GM12878 (cell line): ENCODE data around the gene DMD. TPM values are rescaled to one million over a fixed set of nuclear protein-coding genes. Genes with fewer than 3 reads are reported as not detected.

Experiments
- ATAC-seq: fragments of 200-7000 bp; cut with Tn5 transposase; 3 replicates; pipeline ENCODE4 v1.9.1; 2020; ENCODE audit warnings: mild to moderate bottlenecking, moderate library complexity
- BruUV-seq: library from RNA; stranded (reverse); fragments of 400-500 nt; replicated peaks from 2 replicates; lab custom pipeline; 2021; lab: Mats Ljungman, UMichigan
- CTCF ChIA-PET: fragments of 300-600 bp; sonication (Branson Sonifier 250); formaldehyde crosslinking; extraction: SDS; loops from one replicate; lab custom pipeline; 2021; ENCODE audit warnings: inconsistent platforms; lab: Yijun Ruan, JAX
- POLR2A ChIA-PET: fragments of 350-600 bp; formaldehyde crosslinking; extraction: SDS; loops from one replicate; lab custom pipeline; 2021; ENCODE audit warnings: inconsistent platforms; lab: Charles Lee
- RAD21 ChIA-PET: fragments of 300-600 bp; sonication (Branson Sonifier 250); formaldehyde crosslinking; loops from one replicate; lab custom pipeline; 2023; ENCODE audit warnings: antibody characterized with exemption; ENCODE audit not compliant: unreplicated experiment; lab: Charles Lee
- SMC1A ChIA-PET: fragments of 300-600 bp; sonication (Branson Sonifier 250); formaldehyde crosslinking; loops from one replicate; lab custom pipeline; 2023; ENCODE audit not compliant: unreplicated experiment, uncharacterized antibody; lab: Charles Lee
- DNase-seq: peaks from one replicate; pipeline ENCODE4 v3.0.0-alpha.2; 2011; ENCODE audit warnings: low read depth, low spot score
- FAIRE-seq: peaks from 3 replicates; lab custom pipeline; 2011; peaks lifted over from hg19 to GRCh38; lab: Jason Lieb, UNC
- H2AFZ ChIP-seq: 2 replicates; pipeline ENCODE4 v1.6.0; 2011; ENCODE audit warnings: low read depth, low read length, control low read depth; ENCODE audit not compliant: control insufficient read depth
- H3K27ac ChIP-seq: 2 replicates; pipeline ENCODE4 v1.5.1; 2011; ENCODE audit warnings: control low read depth; ENCODE audit not compliant: control insufficient read depth, insufficient read depth
- H3K27me3 ChIP-seq, 2 experiments: replicated peaks in 1 of 2; 2 replicates each; pipeline versions ENCODE4 v1.6.0 to v1.6.1; 2011; ENCODE audit warnings: low read length in 1 of 2; ENCODE audit not compliant: control insufficient read depth in 2 of 2, insufficient read depth in 2 of 2
- H3K36me3 ChIP-seq, 2 experiments: 2 replicates each; pipeline ENCODE4 v1.5.1; 2011; ENCODE audit warnings: low read length in 1 of 2; ENCODE audit not compliant: control insufficient read depth in 2 of 2, insufficient read depth in 2 of 2
- H3K4me1 ChIP-seq: 2 replicates; pipeline ENCODE4 v1.6.1; 2011; ENCODE audit warnings: mild to moderate bottlenecking, low read length, moderate library complexity, mixed read lengths; ENCODE audit not compliant: control insufficient read depth, insufficient read depth
- H3K4me2 ChIP-seq: 2 replicates; pipeline ENCODE4 v1.6.0; 2011; ENCODE audit warnings: control low read depth; ENCODE audit not compliant: control insufficient read depth, insufficient read depth
- H3K4me3 ChIP-seq: fragments of 200-600 bp; sonication (generic); 2 replicates; pipeline ENCODE4 v1.5.1; 2016
- H3K79me2 ChIP-seq: 2 replicates; pipeline ENCODE4 v1.6.0; 2011; ENCODE audit warnings: low read length; ENCODE audit not compliant: control insufficient read depth, insufficient read depth
- H3K9ac ChIP-seq: 2 replicates; pipeline ENCODE4 v1.8.0; 2011; ENCODE audit warnings: low read length, control low read depth, mixed read lengths; ENCODE audit not compliant: control insufficient read depth, insufficient read depth
- H3K9me3 ChIP-seq: replicated peaks from 3 replicates; pipeline ENCODE4 v1.5.1; 2011; ENCODE audit warnings: mild to moderate bottlenecking, low read length; ENCODE audit not compliant: control insufficient read depth, insufficient read depth
- H4K20me1 ChIP-seq: 2 replicates; pipeline ENCODE4 v1.6.0; 2011; ENCODE audit not compliant: control insufficient read depth, insufficient read depth
- BMI1 ChIP-seq: fragments of 450-650 bp; IDR thresholded peaks from 2 replicates; pipeline ENCODE4 v1.6.1; 2016; ENCODE audit warnings: mild to moderate bottlenecking, moderate library complexity, borderline replicate concordance
- EZH2 ChIP-seq: IDR thresholded peaks from 2 replicates; pipeline ENCODE4 v1.6.1; 2012; ENCODE audit warnings: low read depth, mild to moderate bottlenecking, control low read depth, inconsistent platforms, low read length, borderline replicate concordance; ENCODE audit not compliant: control insufficient read depth
- KAT2A ChIP-seq: conservative IDR thresholded peaks from 2 replicates; pipeline ENCODE4 v1.6.1; 2011; ENCODE audit warnings: low read depth, low read length; ENCODE audit not compliant: control insufficient read depth
- MEF2B ChIP-seq: fragments of 450-650 bp; IDR thresholded peaks from 2 replicates; pipeline ENCODE4 v1.6.1; 2018; ENCODE audit warnings: mild to moderate bottlenecking, moderate library complexity; ENCODE audit not compliant: partially characterized antibody, poor library complexity, severe bottlenecking
- PML ChIP-seq: IDR thresholded peaks from 2 replicates; pipeline ENCODE4 v1.6.1; 2012; ENCODE audit warnings: low read length, inconsistent platforms
- RB1 ChIP-seq: fragments of 450-650 bp; formaldehyde crosslinking; IDR thresholded peaks from 2 replicates; pipeline ENCODE4 v1.6.1; 2017; ENCODE audit warnings: mild to moderate bottlenecking, borderline replicate concordance
- RELA ChIP-seq: fragments of 450-650 bp; IDR thresholded peaks from 2 replicates; pipeline ENCODE4 v1.8.0; 2014; ENCODE audit warnings: borderline replicate concordance; ENCODE audit not compliant: partially characterized antibody
- SRF ChIP-seq, 2 experiments: IDR thresholded peaks; 2 replicates each; pipeline ENCODE4 v1.6.1; 2011; ENCODE audit warnings: low read depth in 2 of 2, low read length in 2 of 2, mild to moderate bottlenecking in 1 of 2, moderate library complexity in 1 of 2
- YBX1 ChIP-seq: fragments of 450-650 bp; IDR thresholded peaks from 2 replicates; pipeline ENCODE4 v1.6.1; 2016; ENCODE audit warnings: antibody characterized with exemption
- ZNF207 ChIP-seq: fragments of 450-650 bp; IDR thresholded peaks from 2 replicates; pipeline ENCODE4 v1.6.1; 2014; ENCODE audit warnings: antibody characterized with exemption, mild to moderate bottlenecking, borderline replicate concordance
- ZNF217 ChIP-seq: fragments of 450-650 bp; IDR thresholded peaks from 2 replicates; pipeline ENCODE4 v1.6.1; 2017; ENCODE audit warnings: antibody characterized with exemption, mild to moderate bottlenecking
- WGBS: methylation state at CpG from one replicate; pipeline ENCODE4 v1.1.6; 2016; ENCODE audit warnings: low lambda C conversion rate; ENCODE audit not compliant: insufficient replicate concordance, insufficient coverage; ENCODE audit errors: missing lambda C conversion rate; 5-methylcytosine and 5-hydroxymethylcytosine counted together
- in situ Hi-C: fragments of 300-500 bp; cut with MboI; formaldehyde crosslinking; loops from 9 replicates; pipeline ENCODE4 v1.14.3; 2018; ENCODE audit warnings: mixed read lengths
- intact Hi-C: fragments of 100-400 bp; cut with micrococcal nuclease; formaldehyde crosslinking; loops from one replicate; pipeline ENCODE4 v1.14.2; 2022; ENCODE audit not compliant: unreplicated experiment
- polyA plus RNA-seq, 11 experiments: library from polyadenylated mRNA; depleted of rRNA in 4 of 11; unstranded in 6 of 11; stranded (reverse) in 5 of 11; fragments of >200 nt; fragmentation: Nextera tagmentation in 4 of 11; fragmentation: Illumina TruSeq in 1 of 11; extraction: Ambion mirVana in 4 of 11; extraction: Trizol in 1 of 11; gene quantifications; 1 replicate in 1 of 11; 2 replicates in 10 of 11; pipeline versions ENCODE4 v1.2.1 to v1.2.3, GENCODE V29; 2011 to 2016; ENCODE audit warnings: inconsistent platforms in 2 of 11, missing spikeins in 2 of 11, low read depth in 1 of 11
- total RNA-seq, 4 experiments: library from RNA; depleted of rRNA in 3 of 4; stranded (reverse); fragments of >200 nt in 3 of 4; fragmentation: Illumina TruSeq in 1 of 4; extraction: Trizol in 1 of 4; gene quantifications; 2 replicates each; pipeline versions ENCODE4 v1.2.1 to v1.2.3, GENCODE V29; 2013 to 2021
- TF ChIP-seq, protein P1 (sequence below): fragments of 450-650 bp; IDR thresholded peaks from 2 replicates; pipeline ENCODE4 v1.6.1; 2018; ENCODE audit warnings: borderline replicate concordance, mild to moderate bottlenecking; ENCODE audit not compliant: partially characterized antibody
- TF ChIP-seq, protein P2 (sequence below): IDR thresholded peaks from 2 replicates; pipeline ENCODE4 v1.6.1; 2012; ENCODE audit warnings: low read length, inconsistent platforms

Gene DMD
- total and polyA plus RNA-seq, 10 of the 15 experiments (the other 5 are each of a cell fraction or from before 2014, with no cell fraction given), result 1.4 to 24.3 (median 4.3) TPM

DNA sequence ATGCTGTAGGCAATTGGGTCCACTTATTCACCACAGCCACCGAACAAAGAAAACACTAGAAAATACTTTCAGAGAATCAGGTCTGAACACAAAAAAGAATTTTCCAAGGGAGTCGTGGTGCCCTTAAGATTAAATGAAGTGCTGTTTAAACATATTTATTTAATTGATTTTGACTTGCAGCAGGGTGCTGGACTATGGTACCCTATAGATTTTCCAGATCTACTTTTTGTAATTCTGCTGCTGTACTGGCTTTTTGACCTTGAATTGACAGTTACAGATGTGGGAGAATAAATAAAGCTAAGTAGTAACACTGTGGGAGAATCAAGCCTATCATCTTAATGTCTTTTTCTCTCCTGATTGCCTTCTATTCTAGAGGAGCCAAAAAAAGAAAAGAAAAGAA is 1404.2 kb downstream of the DMD start:
- no peaks in the 10 kb centered on the region for H3K27me3 ChIP-seq
- no peaks in the 10 kb centered on the region for H3K79me2 ChIP-seq
- in situ Hi-C loops, result no loop called here
- no peaks in the 10 kb centered on the region for H3K36me3 ChIP-seq
- H2AFZ ChIP-seq, result no peak overlapping the region
- ATAC-seq (no peak), FAIRE-seq (no peak), DNase-seq (no peak)
- H3K9me3 ChIP-seq, result no peaks in the 10 kb centered on the region
- H3K4me2 ChIP-seq, result no peak overlapping the region
- H3K4me3 ChIP-seq, result no peak overlapping the region
- ChIA-PET CTCF (interaction anchor here (1.0 kb wide), 1 partner anchor 35 kb away, joined by 3 read pairs; no protein-coding TSS in a partner anchor), SMC1A (no interaction called here), RAD21 (no interaction called here), POLR2A (no interaction called here)
- intact Hi-C loops, result no loop called here
- BruUV-seq, result no TSS peak
- 5% methylated on average over 2 of the region's 2 CpGs for WGBS
- H3K4me1 ChIP-seq, result no peaks in the 10 kb centered on the region
- TF ChIP-seq MEF2B, result no peak
- TF ChIP-seq RELA, result no peak
- H3K27ac ChIP-seq, result no peak overlapping the region
- H4K20me1 ChIP-seq, result no peaks in the 10 kb centered on the region
- no peak overlapping the region for H3K9ac ChIP-seq

DNA sequence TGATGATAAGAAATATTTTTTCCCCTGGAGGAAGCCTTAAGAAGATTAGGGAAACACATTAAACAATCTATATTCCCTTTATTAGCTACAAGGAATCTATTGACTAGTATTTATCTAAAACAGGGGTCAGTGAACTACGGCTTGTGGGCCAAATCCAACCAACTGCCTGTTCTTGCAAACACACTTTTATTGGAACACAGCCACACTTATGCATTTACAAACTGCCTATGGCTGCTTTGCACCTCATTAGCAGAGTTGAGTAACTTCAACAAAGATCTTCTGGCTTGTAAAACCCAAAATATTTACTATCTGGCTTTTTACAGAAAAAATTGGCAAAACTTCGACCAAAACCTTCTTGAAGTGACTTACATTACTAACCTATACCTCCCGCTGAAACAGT is 1405.6 kb downstream of the DMD start:
- no peak for FAIRE-seq
- no peaks in the 10 kb centered on the region for H3K36me3 ChIP-seq
- POLR2A ChIA-PET, result no interaction called here
- SMC1A ChIA-PET, result no interaction called here
- no peak overlapping the region for H3K4me3 ChIP-seq
- in situ Hi-C loops (no loop called here), intact Hi-C loops (no loop called here)
- no peaks in the 10 kb centered on the region for H4K20me1 ChIP-seq
- BruUV-seq, result no TSS peak
- no peak for DNase-seq
- H3K4me2 ChIP-seq, result no peak overlapping the region
- H3K9ac ChIP-seq, result no peak overlapping the region
- no peak overlapping the region for H2AFZ ChIP-seq
- no peaks in the 10 kb centered on the region for H3K79me2 ChIP-seq
- no peak for ATAC-seq
- no peak overlapping the region for H3K27ac ChIP-seq
- RAD21 ChIA-PET, result no interaction called here
- CTCF ChIA-PET, result no interaction called here
- no peaks in the 10 kb centered on the region for H3K27me3 ChIP-seq
- WGBS, result 13% methylated on average over 3 of the region's 3 CpGs
- no peaks in the 10 kb centered on the region for H3K9me3 ChIP-seq
- H3K4me1 ChIP-seq, result no peaks in the 10 kb centered on the region
- TF ChIP-seq EZH2 (no peak), SRF (IDR thresholded peaks at IDR 0.05; ENCODE audit: low read depth in 2 of 2, low read length in 2 of 2) (no peak), BMI1 (no peak), YBX1 (no peak), KAT2A (no peak), ZNF217 (no peak), RB1 (no peak), PML (no peak), ZNF207 (no peak)
- TF ChIP-seq, protein P1, sequence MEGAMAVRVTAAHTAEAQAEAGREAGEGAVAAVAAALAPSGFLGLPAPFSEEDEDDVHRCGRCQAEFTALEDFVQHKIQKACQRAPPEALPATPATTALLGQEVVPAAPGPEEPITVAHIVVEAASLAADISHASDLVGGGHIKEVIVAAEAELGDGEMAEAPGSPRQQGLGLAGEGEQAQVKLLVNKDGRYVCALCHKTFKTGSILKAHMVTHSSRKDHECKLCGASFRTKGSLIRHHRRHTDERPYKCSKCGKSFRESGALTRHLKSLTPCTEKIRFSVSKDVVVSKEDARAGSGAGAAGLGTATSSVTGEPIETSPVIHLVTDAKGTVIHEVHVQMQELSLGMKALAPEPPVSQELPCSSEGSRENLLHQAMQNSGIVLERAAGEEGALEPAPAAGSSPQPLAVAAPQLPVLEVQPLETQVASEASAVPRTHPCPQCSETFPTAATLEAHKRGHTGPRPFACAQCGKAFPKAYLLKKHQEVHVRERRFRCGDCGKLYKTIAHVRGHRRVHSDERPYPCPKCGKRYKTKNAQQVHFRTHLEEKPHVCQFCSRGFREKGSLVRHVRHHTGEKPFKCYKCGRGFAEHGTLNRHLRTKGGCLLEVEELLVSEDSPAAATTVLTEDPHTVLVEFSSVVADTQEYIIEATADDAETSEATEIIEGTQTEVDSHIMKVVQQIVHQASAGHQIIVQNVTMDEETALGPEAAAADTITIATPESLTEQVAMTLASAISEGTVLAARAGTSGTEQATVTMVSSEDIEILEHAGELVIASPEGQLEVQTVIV, result no peak
- TF ChIP-seq, protein P2, sequence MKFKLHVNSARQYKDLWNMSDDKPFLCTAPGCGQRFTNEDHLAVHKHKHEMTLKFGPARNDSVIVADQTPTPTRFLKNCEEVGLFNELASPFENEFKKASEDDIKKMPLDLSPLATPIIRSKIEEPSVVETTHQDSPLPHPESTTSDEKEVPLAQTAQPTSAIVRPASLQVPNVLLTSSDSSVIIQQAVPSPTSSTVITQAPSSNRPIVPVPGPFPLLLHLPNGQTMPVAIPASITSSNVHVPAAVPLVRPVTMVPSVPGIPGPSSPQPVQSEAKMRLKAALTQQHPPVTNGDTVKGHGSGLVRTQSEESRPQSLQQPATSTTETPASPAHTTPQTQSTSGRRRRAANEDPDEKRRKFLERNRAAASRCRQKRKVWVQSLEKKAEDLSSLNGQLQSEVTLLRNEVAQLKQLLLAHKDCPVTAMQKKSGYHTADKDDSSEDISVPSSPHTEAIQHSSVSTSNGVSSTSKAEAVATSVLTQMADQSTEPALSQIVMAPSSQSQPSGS, result no peak
